ENCODE results near the gene KRTAP9-7. TPM values are rescaled to one million over a fixed set of nuclear protein-coding genes. Genes with fewer than 3 reads are reported as not detected.
A peak's percentile ranks its signal among the peaks of the same experiment; 100 is the strongest.
"Not testable (repeated sequence)": the region's sequence is repeated elsewhere in the genome, so short reads cannot be mapped to it uniquely, and the experiment has no call there.

KRTAP9-7 gene
- total RNA-seq: not detected
- total RNA-seq (2013): not detected
- 0 reads per million in 29 experiments for total RNA-seq

GRCh38 chr17:41275648-41276190 lies at the start of gene KRTAP9-7:
Gene KRTAP9-7 (plus strand): TSS chr17:41275698. CDS start chr17:41275698, 0 bp downstream.
- Mint-ChIP-seq H3K27me3 (peaks cover 11 to 18% of the 10 kb centered on the region in 2 donors), H3K4me1 (peaks cover 0 to 11% (median 4%) of the 10 kb centered on the region in 3 donors)
- DNase-seq: peak in 1 of 35 experiments; percentile 0
- H3K9me3 ChIP-seq; H3K9me3 Mint-ChIP-seq; H3K4me3 ChIP-seq (ENCODE audit: control insufficient read depth in 1 of 2, extremely low read depth in 1 of 2, low read length in 1 of 2); CTCF ChIA-PET; POLR2A ChIA-PET; H3K4me1 ChIP-seq (ENCODE audit: control insufficient read depth in 1 of 2, extremely low read depth in 1 of 2, insufficient read depth in 2 of 2, low read length in 2 of 2); ATAC-seq (replicated peaks in 1 of 4); H3K36me3 ChIP-seq (ENCODE audit: control insufficient read depth in 2 of 2, extremely low read depth in 1 of 2, insufficient read depth in 1 of 2, low read length in 1 of 2); H3K36me3 Mint-ChIP-seq; H3K27ac ChIP-seq (ENCODE audit: low read length); H3K4me3 Mint-ChIP-seq; H3K27me3 ChIP-seq (replicated peaks in 1 of 2; ENCODE audit: control insufficient read depth in 2 of 2, extremely low read depth in 1 of 2, insufficient read depth in 2 of 2, low read length in 1 of 2); H3K27ac Mint-ChIP-seq: not testable (repeated sequence)
- 81% methylated on average over 3 of the region's 3 CpGs for WGBS (ENCODE audit: insufficient coverage)

GRCh38 chr17:41226051-41226450 lies 49.4 kb upstream of the KRTAP9-7 start:
- no peak overlapping the region for H3K27ac ChIP-seq (ENCODE audit: low read length)
- WGBS (ENCODE audit: insufficient coverage): 100% methylated on average over 4 of the region's 6 CpGs
- peaks cover 1 to 22% (median 3%) of the 10 kb centered on the region in 3 donors for H3K4me1 Mint-ChIP-seq
- H3K27ac Mint-ChIP-seq: no peak overlapping the region
- no peaks in the 10 kb centered on the region for H3K9me3 Mint-ChIP-seq
- DNase-seq (no peak), ATAC-seq (replicated peaks in 1 of 4) (no peak)
- H3K36me3 ChIP-seq (ENCODE audit: control insufficient read depth in 2 of 2, extremely low read depth in 1 of 2, insufficient read depth in 1 of 2, low read length in 1 of 2): no peaks in the 10 kb centered on the region
- ChIA-PET POLR2A (no interaction called here), CTCF (no interaction called here)
- H3K4me3 ChIP-seq (ENCODE audit: control insufficient read depth in 1 of 2, extremely low read depth in 1 of 2, low read length in 1 of 2): no peak overlapping the region
- H3K36me3 Mint-ChIP-seq: no peaks in the 10 kb centered on the region
- no peaks in the 10 kb centered on the region for H3K9me3 ChIP-seq
- no peak overlapping the region for H3K4me3 Mint-ChIP-seq
- H3K4me1 ChIP-seq (ENCODE audit: control insufficient read depth in 1 of 2, extremely low read depth in 1 of 2, insufficient read depth in 2 of 2, low read length in 2 of 2): no peaks in the 10 kb centered on the region
- peaks cover 2% of the 10 kb centered on the region in 2 experiments for H3K27me3 ChIP-seq (replicated peaks in 1 of 2; ENCODE audit: control insufficient read depth in 2 of 2, extremely low read depth in 1 of 2, insufficient read depth in 2 of 2, low read length in 1 of 2)
- H3K27me3 Mint-ChIP-seq: peaks cover 7 to 9% of the 10 kb centered on the region in 2 donors

GRCh38 chr17:41226598-41227095 lies 48.9 kb upstream of the KRTAP9-7 start, which contains the start of gene KRTAP9-2:
Gene KRTAP9-2 (plus strand): TSS chr17:41226648. CDS start chr17:41226655, 7 bp downstream.
- 85% methylated on average over 2 of the region's 4 CpGs for WGBS (ENCODE audit: insufficient coverage)
- H3K36me3 ChIP-seq (ENCODE audit: control insufficient read depth in 2 of 2, extremely low read depth in 1 of 2, insufficient read depth in 1 of 2, low read length in 1 of 2); H3K27ac ChIP-seq (ENCODE audit: low read length); ATAC-seq (replicated peaks in 1 of 4); H3K27me3 ChIP-seq (replicated peaks in 1 of 2; ENCODE audit: control insufficient read depth in 2 of 2, extremely low read depth in 1 of 2, insufficient read depth in 2 of 2, low read length in 1 of 2); H3K4me3 Mint-ChIP-seq; H3K9me3 ChIP-seq; DNase-seq; H3K9me3 Mint-ChIP-seq; H3K4me3 ChIP-seq (ENCODE audit: control insufficient read depth in 1 of 2, extremely low read depth in 1 of 2, low read length in 1 of 2); H3K27ac Mint-ChIP-seq; H3K4me1 ChIP-seq (ENCODE audit: control insufficient read depth in 1 of 2, extremely low read depth in 1 of 2, insufficient read depth in 2 of 2, low read length in 2 of 2); H3K36me3 Mint-ChIP-seq; CTCF ChIA-PET; H3K27me3 Mint-ChIP-seq; POLR2A ChIA-PET: not testable (repeated sequence)
- peaks cover 0 to 17% (median 3%) of the 10 kb centered on the region in 3 donors for H3K4me1 Mint-ChIP-seq

GRCh38 chr17:41230094-41230493 lies 45.4 kb upstream of the KRTAP9-7 start:
- CTCF ChIA-PET: interaction anchor here in 1 of 2 donors (1.1 kb wide), 1 partner anchor 92 kb away, joined by 3 read pairs; no protein-coding TSS in a partner anchor
- Histone ChIP-seq H3K4me1 (ENCODE audit: control insufficient read depth in 1 of 2, extremely low read depth in 1 of 2, insufficient read depth in 2 of 2, low read length in 2 of 2) (no peaks in the 10 kb centered on the region), H3K9me3 (no peaks in the 10 kb centered on the region), H3K27ac (ENCODE audit: low read length) (no peak overlapping the region), H3K4me3 (ENCODE audit: control insufficient read depth in 1 of 2, extremely low read depth in 1 of 2, low read length in 1 of 2) (no peak overlapping the region), H3K27me3 (replicated peaks in 1 of 2; ENCODE audit: control insufficient read depth in 2 of 2, extremely low read depth in 1 of 2, insufficient read depth in 2 of 2, low read length in 1 of 2) (peaks cover 2% of the 10 kb centered on the region in 2 experiments), H3K36me3 (ENCODE audit: control insufficient read depth in 2 of 2, extremely low read depth in 1 of 2, insufficient read depth in 1 of 2, low read length in 1 of 2) (no peaks in the 10 kb centered on the region)
- Mint-ChIP-seq H3K27ac (no peak overlapping the region), H3K4me1 (peaks cover 0 to 18% (median 3%) of the 10 kb centered on the region in 3 donors), H3K27me3 (peaks cover 15 to 18% of the 10 kb centered on the region in 2 donors), H3K36me3 (no peaks in the 10 kb centered on the region), H3K9me3 (no peaks in the 10 kb centered on the region), H3K4me3 (no peak overlapping the region)
- POLR2A ChIA-PET: no interaction called here
- DNase-seq: no peak
- ATAC-seq (replicated peaks in 1 of 4): no peak

GRCh38 chr17:41231731-41232130 lies 43.8 kb upstream of the KRTAP9-7 start:
- Histone ChIP-seq H3K27me3 (replicated peaks in 1 of 2; ENCODE audit: control insufficient read depth in 2 of 2, extremely low read depth in 1 of 2, insufficient read depth in 2 of 2, low read length in 1 of 2) (peaks cover 0 to 2% of the 10 kb centered on the region in 2 experiments), H3K27ac (ENCODE audit: low read length) (no peak overlapping the region), H3K4me3 (ENCODE audit: control insufficient read depth in 1 of 2, extremely low read depth in 1 of 2, low read length in 1 of 2) (no peak overlapping the region), H3K9me3 (no peaks in the 10 kb centered on the region), H3K36me3 (ENCODE audit: control insufficient read depth in 2 of 2, extremely low read depth in 1 of 2, insufficient read depth in 1 of 2, low read length in 1 of 2) (no peaks in the 10 kb centered on the region), H3K4me1 (ENCODE audit: control insufficient read depth in 1 of 2, extremely low read depth in 1 of 2, insufficient read depth in 2 of 2, low read length in 2 of 2) (no peaks in the 10 kb centered on the region)
- 93% methylated on average over 6 of the region's 6 CpGs for WGBS (ENCODE audit: insufficient coverage)
- H3K36me3 Mint-ChIP-seq: no peaks in the 10 kb centered on the region
- H3K4me1 Mint-ChIP-seq: peaks cover 0 to 26% (median 3%) of the 10 kb centered on the region in 3 donors
- ATAC-seq (replicated peaks in 1 of 4) (no peak), DNase-seq (no peak)
- H3K4me3 Mint-ChIP-seq: no peak overlapping the region
- H3K9me3 Mint-ChIP-seq: no peaks in the 10 kb centered on the region
- H3K27ac Mint-ChIP-seq: no peak overlapping the region
- H3K27me3 Mint-ChIP-seq: peaks cover 24 to 27% of the 10 kb centered on the region in 2 donors
- ChIA-PET CTCF (no interaction called here), POLR2A (no interaction called here)

GRCh38 chr17:41232399-41233105 lies 42.9 kb upstream of the KRTAP9-7 start, which contains the start of gene KRTAP9-3:
Gene KRTAP9-3 (plus strand): TSS chr17:41232449. CDS start chr17:41232502, 53 bp downstream.
- H3K9me3 ChIP-seq; H3K27me3 ChIP-seq (replicated peaks in 1 of 2; ENCODE audit: control insufficient read depth in 2 of 2, extremely low read depth in 1 of 2, insufficient read depth in 2 of 2, low read length in 1 of 2); H3K9me3 Mint-ChIP-seq; H3K4me3 Mint-ChIP-seq; H3K27ac ChIP-seq (ENCODE audit: low read length); H3K4me1 ChIP-seq (ENCODE audit: control insufficient read depth in 1 of 2, extremely low read depth in 1 of 2, insufficient read depth in 2 of 2, low read length in 2 of 2); H3K36me3 Mint-ChIP-seq; CTCF ChIA-PET; H3K27ac Mint-ChIP-seq; H3K36me3 ChIP-seq (ENCODE audit: control insufficient read depth in 2 of 2, extremely low read depth in 1 of 2, insufficient read depth in 1 of 2, low read length in 1 of 2); H3K4me3 ChIP-seq (ENCODE audit: control insufficient read depth in 1 of 2, extremely low read depth in 1 of 2, low read length in 1 of 2); POLR2A ChIA-PET; ATAC-seq (replicated peaks in 1 of 4); DNase-seq: not testable (repeated sequence)
- Mint-ChIP-seq H3K27me3 (peaks cover 24 to 27% of the 10 kb centered on the region in 2 donors), H3K4me1 (peaks cover 0 to 26% (median 3%) of the 10 kb centered on the region in 3 donors)
- WGBS (ENCODE audit: insufficient coverage): 100% methylated on average over 1 of the region's 1 CpG
